HG03139 (cell line): Measurements from ENCODE around the gene GPR61.

ENCODE experiments used
- ATAC-seq: cut with Tn5 transposase; IDR thresholded peaks from one replicate; pipeline ENCODE4 v1.9.1; 2021; ENCODE audit not compliant: unreplicated experiment

The GPR61 gene, protein sequence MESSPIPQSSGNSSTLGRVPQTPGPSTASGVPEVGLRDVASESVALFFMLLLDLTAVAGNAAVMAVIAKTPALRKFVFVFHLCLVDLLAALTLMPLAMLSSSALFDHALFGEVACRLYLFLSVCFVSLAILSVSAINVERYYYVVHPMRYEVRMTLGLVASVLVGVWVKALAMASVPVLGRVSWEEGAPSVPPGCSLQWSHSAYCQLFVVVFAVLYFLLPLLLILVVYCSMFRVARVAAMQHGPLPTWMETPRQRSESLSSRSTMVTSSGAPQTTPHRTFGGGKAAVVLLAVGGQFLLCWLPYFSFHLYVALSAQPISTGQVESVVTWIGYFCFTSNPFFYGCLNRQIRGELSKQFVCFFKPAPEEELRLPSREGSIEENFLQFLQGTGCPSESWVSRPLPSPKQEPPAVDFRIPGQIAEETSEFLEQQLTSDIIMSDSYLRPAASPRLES

DNA sequence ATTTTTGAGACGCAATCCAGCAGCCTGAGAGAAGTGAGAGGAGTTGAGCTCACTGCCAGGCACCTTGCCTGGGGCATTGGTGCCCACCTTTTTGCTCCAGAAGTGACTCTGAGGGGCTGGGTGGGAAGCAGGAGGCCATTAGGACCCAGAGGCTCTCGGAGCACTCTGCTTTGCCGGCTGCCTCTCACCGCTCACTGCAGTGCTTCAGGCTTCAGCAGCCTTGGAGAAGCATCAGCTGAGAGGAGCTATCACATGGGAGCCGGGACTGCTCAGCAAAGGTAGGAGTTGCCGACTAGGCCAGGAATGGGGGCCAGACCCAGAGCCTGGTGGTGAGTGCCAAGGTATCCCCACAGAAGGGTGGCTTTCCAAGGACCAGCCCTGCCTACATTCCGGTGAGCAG is at the start of gene GPR61:
Gene GPR61 (plus strand): TSS at position 197 of the 400 bp plus-strand sequence. CDS start 3,151 bp downstream, outside the sequence.
- ATAC-seq = no peak

DNA sequence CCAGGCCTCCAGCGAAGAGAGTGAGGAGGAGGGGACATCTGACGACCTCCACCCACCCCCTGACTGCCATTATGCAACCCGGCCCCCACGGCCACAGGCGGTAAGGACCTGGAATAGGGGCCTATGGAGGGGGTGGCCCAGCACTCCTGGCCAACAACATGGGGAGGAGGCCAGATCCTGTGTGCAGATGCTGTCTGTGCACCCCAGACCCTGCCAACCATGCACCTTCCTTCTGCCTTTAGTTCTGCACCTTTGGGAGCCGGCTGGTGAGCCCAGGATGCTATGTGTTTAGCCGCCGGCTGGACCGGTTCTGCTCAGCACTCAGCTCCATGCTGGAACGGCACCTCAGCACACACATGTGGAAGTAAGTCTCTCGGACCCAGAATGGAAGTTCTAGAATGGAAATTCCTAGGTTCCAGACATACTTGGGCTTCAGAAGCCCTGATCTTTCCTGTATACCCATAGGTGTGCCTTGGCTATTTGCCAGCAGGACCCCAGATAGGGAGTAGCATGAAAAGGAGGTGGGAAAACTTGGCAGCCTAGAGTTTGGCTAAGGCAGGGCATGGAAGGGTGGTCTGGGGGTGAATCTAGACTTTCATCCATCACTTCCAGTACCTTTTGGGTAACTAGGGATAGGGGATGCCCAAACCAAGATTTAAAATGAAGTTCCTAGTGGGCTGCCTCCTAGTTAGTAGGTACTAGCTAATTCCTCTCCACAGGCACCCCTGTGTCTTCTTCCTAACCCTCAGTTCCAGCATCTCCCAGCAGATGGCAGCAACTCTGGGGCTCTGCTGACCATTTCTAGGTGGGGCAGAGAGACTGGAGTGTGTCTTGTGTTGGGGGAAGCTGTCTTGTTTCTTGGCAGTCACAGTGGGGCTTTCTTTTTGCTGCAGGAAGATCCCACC is 49.4 kb upstream of the GPR61 start:
- ATAC-seq = no peak

DNA sequence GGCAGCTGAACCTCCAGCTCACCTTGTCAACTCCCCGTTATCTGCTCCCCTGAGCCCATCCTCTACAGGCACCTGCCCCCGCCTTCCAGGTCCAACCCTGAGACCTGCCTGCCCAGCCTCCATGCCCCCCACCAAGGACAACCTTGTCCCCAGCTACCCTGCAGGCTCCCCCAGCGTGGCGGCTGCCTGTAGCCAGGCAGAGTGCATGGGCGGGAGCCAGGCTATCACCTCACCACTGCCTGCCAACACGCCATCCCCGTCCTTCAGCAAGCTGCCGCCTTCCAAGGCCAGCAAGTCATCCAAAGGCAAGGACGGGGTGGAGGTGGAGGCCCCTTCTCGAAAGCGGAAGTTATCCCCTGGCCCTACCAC is 48.8 kb upstream of the GPR61 start:
- no peak for ATAC-seq

DNA sequence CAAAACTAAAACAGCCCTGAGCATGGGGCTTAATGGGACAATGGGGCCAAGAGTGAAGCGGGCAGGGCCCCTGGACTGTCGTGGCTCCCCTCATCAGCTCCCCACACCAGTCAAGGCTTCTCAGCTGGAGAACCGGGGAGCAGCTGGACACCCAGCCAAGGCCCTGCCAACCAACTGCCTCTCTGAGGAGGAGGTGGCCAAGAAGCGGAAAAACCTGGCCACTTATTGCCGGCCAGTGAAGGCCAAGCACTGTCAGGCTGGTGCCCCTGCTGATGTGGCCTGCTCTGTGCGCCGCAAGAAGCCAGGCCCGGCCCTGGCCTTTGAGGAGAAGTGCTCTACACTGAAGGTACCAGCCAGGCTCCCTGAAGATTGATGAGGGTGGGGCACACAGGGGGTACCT is 48.3 kb upstream of the GPR61 start:
- no peak for ATAC-seq

DNA sequence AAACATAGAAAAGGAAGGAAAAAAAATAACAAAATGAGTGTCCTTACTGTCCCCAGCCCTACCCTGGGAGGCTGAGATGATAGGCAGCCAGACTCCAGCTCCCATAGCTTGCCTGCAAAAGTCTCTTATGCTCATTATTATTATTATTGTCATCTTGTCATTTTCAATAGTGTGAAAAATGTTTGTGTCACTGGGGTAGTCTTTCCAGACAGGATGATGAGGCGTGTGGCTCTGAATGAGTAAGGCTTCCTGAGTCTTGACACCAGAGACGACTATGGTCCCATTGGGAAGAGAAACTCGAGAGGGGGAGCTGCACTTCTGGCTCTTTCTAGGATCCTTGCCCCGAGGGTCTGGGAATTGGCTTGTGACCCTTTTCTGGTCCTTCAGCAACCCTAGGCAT is 46.9 kb upstream of the GPR61 start:
- ATAC-seq = no peak

DNA sequence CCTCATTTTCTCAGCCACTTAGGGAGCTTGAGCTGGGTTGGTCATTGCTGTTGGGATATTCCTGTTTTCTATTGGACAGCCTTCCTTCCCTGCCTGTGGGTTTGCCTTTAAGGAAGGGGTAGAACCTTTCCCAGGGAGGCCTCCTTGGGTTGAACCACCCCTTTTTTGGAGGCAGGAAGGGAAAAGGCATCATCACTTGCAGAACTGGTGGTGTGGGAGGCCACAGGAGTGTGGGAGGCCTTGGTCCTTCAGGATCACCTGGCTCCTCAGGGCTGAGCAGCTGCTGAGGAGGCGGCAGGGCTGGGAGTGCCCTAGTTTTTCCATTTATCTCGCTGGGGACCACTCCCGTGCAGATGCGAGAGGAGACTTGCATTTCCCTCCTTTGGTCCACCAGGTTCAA is 46.4 kb upstream of the GPR61 start:
- ATAC-seq = no peak

DNA sequence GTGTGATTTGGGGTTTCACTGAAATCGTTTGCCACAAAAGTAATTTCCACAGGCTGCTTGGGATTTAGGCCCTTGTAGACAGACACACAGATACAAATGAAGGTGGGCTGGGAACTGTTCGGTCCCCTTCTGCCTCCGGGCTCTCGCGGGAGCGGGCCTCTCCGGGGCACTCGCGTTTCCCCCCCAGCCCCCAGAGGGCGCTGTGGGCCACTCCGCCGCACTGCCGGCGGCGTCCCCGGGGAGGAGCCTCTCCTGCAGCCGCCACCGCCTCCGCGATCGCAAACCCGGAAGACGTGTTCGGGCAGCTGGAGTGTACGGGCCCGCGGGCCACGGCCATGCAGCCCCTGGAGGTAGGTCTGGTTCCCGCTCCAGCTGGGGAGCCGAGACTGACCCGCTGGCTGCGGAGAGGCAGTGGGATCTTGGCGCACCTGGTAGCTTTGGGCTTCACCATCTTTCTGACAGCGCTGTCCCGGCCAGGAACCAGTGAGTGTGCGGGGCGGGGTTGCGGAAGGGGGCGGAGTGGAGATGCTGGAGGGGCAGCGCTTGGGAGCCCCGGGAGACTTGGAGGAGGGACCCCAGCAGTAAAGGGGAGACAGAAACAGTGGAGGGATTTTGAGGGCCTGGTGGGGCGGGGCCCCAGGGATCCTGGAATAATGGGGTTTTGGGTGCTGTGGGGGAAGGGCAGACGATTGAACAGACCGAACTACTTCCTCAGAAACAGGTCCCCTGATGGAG is 45.7 kb upstream of the GPR61 start, which contains the start of gene CYB561D1:
Gene CYB561D1 (plus strand): TSS at position 290 of the 735 bp plus-strand sequence. CDS start 46 bp downstream, at position 336.
- peak; percentile 79 for ATAC-seq

DNA sequence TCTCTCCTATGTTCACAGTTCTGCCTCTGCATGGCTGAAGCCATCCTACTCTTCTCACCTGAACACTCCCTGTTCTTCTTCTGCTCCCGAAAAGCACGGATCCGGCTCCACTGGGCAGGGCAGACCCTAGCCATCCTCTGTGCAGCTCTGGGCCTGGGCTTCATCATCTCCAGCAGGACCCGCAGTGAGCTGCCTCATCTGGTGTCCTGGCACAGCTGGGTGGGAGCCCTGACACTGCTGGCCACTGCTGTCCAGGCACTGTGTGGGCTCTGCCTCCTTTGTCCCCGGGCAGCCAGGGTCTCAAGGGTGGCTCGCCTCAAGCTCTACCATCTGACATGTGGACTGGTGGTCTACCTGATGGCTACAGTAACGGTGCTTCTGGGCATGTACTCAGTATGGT is 43.9 kb upstream of the GPR61 start:
- no peak for ATAC-seq

DNA sequence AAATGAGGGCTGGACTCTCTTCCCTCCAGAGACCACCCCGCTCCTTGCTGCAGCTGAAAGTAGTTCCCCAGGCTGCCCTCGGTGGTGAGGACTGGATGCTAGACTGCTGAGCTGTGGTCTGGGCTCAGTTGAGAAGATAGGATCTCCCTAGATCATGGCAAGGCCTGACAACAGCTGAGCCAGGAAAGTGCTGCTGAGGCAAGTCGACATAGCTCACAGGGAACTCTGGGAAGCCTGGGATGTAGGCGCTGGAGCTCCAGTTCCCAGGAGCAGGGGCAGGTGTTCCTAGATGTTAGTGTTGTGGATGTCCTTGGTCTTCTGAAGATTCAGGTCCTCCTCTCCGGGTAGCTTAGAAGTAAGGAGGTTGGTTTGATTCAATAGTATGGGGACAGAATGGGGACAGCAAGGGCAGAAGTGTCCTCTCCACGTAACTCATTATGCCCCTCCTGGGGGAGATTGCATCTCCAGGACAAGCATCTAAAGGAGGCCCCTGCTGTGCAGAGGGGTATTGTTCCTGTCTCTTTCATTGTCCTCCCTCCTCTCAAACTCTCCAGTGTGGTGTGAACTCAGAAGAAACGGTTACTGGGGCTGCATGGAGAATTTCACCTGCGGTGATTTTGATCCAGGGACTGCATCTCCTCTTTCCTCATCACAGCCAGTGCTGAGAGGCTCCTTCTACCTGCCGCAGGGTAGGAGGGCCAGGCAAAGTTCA is 42.1 kb upstream of the GPR61 start:
- ATAC-seq = no peak

DNA sequence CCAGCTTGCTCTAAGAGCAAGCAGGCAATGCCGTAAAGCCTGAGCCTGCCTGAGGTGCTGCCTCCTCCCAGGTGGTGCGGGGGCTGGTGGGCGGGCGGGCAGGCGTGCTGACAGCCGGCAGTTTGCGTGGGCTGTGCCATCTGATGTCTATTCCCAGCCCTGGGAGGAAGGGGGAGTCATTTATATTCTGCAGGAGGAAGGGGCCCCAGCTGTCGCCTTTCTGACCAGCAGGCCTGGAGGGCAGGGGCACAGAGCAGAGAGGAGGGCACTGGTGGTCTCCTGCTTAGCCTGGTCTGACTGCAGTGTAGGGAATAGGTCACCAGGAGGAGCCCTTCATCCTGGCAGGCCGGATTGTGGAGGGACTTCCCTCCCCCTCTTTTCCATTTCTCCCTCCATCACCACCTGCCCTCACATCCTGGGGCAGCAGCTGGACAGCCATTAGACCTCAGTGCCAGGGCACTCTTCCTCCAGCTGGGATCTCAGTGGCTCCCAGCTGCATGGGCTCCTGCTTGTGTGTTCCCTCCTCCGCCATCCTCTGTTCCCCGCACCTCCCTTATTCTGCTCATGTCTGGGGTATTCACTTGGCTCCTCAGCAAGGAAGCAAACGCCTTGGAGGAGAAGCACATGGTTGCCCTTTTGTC is 41.4 kb upstream of the GPR61 start:
- ATAC-seq = no peak

DNA sequence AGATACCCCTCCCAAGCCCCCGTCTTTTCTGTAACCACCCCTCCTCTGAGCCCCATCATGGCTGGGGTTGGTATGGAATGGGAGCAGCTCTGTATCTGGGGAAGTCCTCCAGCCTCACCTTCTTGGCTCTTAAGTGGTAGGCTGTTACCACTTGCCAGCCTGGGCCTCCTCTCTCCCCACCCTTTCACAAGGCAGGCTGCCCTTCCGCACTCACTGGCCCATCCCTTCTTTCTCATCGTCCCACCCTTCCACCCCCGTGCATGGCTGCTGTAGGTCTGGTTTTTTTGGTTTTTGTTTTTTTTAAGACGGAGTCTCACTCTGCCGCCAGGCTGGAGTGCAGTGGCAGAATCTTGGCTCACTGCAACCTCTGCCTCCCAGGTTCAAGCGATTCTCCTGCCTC is 40.6 kb upstream of the GPR61 start:
- ATAC-seq = no peak

DNA sequence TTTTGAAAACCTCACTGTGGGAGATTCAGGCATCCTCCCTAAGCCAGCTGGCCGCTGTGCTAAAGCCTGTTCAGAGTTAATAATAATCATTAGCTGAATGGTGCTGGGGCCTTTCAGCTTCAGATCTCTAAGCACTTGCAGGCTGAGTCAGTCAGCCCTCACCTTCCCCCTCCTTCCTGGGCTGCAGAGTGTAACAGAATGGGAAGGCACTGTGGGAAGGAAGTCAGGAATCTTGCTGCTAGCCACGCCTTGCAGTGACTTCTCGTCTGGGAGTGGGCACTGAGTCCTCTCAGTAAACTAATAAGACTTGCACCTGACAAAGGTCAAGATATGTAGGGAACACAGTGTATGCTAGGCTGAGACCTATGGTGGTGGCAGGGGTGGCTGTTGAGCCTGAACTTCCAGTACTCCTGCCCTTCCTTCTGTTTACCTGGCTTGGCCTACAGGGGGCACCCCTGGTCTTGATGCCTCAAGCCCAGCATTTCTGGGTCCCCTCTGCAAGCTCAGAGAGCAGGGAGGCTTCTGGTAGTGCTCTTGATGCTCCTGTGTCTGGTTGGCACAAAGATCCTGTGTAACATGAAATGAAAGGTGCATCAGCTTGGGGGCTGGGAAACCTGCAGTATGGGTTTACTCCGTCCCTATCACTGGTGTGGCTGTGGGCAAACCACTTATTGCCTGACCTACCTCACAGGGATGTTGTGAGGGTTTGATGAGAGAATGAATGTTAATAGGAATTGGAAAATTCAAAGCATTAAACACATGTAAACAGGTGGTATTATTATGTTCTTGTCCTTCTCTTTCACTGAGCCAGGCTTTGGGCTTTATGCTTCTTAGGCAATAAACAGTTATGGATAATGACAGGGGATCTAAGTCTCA is 39.8 kb upstream of the GPR61 start:
- no peak for ATAC-seq

DNA sequence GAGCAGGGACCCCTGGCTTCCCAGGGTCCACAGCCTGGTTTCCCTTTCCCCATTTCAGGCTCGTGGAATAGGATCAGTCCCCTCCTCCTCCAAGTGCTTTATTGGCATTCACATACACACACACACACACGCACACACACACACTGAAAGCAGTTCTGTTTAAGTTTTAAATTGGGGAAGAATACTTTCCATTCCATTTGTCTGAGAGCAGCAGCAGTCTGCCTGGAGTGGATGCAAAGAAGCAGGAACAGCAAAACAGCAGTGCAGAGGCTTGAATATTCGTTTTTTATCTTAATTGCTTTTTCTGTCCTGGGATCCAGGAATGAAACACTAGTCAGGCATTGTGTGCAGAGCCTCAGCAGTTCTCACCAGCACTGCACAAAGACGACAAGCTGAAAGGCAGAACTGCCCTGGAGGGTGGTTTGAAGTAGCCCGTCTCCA is 38.7 kb upstream of the GPR61 start:
- ATAC-seq = no peak

DNA sequence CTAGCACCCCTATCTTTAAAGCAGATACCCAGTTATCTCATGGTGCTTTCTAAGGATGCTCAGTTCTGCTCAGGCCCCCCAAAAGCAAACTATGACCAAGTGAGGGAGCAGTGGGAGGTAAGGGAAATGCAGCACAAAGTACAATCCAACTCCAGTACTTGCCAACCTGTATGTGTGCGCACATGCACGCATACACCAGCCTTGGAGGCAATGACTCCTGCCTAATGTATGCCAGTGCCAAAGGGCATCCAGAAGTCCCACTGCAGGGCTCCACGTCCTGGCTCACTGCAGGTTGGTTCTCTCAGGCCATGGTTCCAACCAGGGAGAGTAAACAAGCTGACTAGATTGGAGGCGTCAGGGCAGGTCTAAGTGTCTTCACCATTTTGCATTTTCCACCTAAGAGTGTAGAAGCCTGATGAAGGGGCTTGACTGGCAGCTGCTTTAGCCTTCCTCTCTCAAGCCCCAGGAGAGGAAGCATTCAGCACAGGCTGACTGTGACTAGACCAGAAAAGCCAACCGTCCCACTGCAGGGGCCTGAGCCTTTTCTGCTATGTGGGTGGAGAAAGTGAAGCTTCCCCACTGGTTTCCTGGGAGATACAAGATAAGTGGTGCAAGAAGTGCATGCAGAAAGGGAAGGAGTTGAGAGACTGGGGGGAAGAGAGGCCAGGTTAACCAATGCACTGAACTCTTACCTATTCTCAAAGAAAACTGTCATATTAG is 37.9 kb upstream of the GPR61 start:
- ATAC-seq = no peak

DNA sequence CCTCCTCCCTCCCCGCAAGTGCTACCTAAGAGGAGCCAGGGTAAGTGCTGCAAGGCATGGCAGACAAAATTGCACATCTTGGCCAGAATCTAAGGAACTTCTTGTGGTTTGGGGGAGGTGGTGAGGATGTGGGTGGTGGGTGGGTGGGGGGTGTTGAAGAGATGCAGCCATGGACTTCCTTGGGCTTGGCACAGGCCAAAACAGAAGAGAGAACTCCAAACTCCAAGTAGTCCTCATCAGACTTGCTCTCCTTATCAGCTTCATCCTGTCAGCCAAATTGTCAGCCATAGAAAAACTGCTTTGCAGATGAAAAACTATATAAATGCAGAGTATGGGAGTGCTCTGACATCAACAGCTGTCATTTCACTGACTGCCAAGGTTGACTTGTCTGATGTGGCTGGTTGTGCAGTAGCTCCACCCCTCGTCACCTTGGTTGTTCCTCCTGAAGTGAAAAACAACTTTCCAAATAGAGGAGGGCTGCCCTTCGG is 37.3 kb upstream of the GPR61 start:
- ATAC-seq = no peak

DNA sequence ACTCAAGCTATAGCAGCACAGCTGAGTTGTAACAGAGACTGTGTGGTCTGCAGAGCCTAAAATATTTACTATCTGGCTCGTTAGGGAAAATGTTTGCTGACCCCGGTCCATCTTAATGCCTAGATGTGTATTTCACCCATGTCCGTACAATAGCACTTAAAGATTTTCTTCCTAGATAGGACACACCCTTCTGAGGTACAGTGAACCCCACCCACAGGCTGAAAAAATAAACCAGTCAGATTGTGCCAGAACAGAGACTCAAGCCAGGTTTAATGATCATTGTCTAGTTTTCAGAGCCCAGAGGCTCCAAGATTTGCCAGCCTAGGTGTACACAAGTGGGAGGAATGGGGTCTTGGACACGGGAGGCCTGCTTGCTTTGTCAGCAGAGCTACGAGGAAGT is 35.7 kb upstream of the GPR61 start:
- no peak for ATAC-seq

DNA sequence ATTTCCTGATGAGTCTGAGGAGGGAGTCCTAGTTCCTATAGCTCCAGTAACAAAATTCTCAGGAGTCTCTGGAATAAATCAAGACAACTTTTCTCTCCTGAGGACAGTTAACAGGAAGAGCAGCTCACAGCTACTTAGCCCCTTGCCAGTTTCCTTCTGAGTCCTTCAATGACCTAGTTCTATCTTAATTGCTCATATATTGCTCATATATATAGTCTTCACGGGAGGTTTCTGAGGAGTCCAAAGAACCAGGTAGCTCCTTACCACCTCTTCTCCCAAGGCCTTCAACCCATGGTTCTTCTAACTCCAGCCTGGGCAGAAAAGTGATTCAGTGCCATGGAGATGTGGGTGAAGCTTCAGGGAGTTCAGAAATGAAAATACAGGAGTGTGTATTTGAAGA is 34.7 kb upstream of the GPR61 start:
- no peak for ATAC-seq
